Right lobe of liver (tissue), 4 donors: ENCODE results near the gene TULP1.

ENCODE experiments used
- POLR2A ChIP-seq: fragments of 450-650 bp; IDR thresholded peaks from one replicate; pipeline ENCODE4 v1.6.1; 2017; ENCODE audit warnings: antibody characterized with exemption, mild to moderate bottlenecking
- TF ChIP-seq, protein P1 (sequence below), 4 donors: fragments of 200-600 bp in 3 of 4; fragments of 450-650 bp in 1 of 4; IDR thresholded peaks; one replicate each; pipeline versions ENCODE4 v1.5.1 to v1.8.0; 2016 to 2022; ENCODE audit warnings: antibody characterized with exemption in 4 of 4, mild to moderate bottlenecking in 2 of 4
- donor health status: DM: no; HTN: no; CAD: no.
- donor health status: DM: no; HTN: no; CAD: no.
- donor health status: DM: no; HTN: yes; CAD: no.

DNA sequence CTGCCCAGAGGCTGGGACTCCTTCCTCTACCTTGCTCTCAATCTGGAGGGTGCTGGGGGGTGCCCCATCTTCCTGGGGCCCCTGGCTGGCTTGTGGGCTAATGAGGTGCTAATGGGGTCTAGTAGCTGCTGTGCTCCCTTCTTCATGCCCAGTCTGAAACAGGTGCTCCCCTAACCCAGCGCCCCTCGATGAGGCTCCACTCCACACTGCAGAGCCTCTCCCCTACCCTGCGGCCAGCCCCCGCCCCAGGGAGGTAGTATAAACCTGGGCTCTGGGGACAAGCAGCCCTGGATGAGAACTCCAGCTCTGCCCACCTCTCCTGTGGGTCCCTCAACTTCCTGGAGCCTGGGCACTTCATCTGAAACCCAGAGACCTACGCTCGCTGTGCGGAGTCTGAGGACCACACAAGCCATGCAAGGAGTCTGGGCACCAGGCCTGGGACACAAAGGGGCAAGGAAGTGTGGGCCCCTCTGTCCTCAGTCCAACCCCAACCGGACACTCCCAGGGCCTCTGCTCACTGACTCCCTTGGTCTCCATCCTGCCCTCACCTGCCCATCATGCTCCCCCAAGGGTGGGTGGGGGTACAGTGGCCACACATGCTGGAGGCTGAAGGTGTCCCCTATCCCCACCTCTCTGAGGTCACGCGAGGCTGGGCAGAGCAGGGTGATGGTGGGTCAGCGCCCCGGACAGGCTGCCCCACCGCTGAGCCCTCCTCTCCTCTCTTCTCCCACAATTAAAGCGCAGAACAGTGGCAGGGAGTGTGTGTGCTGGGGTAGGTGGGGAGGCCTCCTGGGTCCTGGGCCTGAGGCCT, 38.4 kb downstream of the TULP1 start:
- TF ChIP-seq POLR2A, result no peak
- TF ChIP-seq, protein P1, sequence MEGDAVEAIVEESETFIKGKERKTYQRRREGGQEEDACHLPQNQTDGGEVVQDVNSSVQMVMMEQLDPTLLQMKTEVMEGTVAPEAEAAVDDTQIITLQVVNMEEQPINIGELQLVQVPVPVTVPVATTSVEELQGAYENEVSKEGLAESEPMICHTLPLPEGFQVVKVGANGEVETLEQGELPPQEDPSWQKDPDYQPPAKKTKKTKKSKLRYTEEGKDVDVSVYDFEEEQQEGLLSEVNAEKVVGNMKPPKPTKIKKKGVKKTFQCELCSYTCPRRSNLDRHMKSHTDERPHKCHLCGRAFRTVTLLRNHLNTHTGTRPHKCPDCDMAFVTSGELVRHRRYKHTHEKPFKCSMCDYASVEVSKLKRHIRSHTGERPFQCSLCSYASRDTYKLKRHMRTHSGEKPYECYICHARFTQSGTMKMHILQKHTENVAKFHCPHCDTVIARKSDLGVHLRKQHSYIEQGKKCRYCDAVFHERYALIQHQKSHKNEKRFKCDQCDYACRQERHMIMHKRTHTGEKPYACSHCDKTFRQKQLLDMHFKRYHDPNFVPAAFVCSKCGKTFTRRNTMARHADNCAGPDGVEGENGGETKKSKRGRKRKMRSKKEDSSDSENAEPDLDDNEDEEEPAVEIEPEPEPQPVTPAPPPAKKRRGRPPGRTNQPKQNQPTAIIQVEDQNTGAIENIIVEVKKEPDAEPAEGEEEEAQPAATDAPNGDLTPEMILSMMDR (IDR thresholded peaks at IDR 0.05), result no peak
